Measurements from ENCODE around the gene CREM. TPM values are rescaled to one million over a fixed set of nuclear protein-coding genes. Genes with fewer than 3 reads are reported as not detected.
A peak's percentile ranks its signal among the peaks of the same experiment; 100 is the strongest.
"Not testable (repeated sequence)": the region's sequence is repeated elsewhere in the genome, so short reads cannot be mapped to it uniquely, and the experiment has no call there.

CREM gene
- total RNA-seq: 100 to 1,000 TPM; 102 to 192 TPM

DNA sequence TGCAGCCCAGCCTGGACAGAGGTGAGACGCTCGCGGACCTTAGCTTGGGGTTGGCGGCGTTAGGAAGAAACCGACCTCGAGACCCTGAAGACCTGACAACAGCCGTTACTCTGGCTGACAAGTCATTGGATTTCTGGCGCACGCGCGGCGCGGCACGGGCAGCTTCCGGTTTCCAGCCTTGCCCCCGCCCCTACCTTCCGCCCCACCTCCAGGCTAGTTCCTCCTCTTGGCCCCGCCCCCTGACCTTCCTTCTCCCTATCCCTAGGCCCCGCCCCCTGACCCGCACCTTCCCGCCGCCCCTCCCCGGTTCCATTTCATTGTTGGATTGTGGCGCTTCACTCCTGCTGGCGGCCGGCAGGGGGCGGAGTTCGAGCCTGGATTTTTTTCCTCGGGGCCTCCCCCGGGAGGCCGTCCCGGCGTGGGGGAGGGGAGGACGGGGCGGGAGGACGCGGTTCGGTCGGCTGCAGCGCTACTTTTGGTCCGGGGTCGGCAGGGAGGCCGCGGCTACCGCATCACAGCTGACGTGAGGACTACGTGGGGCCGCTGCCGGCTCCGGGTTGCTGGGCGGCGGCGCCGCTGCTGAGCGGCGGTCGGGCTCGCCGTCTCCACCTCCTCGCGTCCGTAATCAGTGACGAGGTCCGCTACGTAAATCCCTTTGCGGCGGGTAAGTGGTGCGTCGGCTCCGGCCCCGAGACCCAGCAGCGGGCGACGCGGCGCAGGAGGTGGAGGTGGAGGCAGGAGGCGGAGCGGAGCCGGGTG lies at the start of gene CREM:
Gene CREM, plus strand, starts transcription at position 317 of the 759 bp plus-strand sequence. CDS start 10,990 bp downstream, outside the sequence.
- peaks cover 46% of the 10 kb centered on the region for H3K4me1 Mint-ChIP-seq
- ATAC-seq (peak; percentile 79), DNase-seq (peak; percentile 99)
- no peaks in the 10 kb centered on the region for H3K9me3 Mint-ChIP-seq (ENCODE audit: low read depth)
- H3K27me3 Mint-ChIP-seq: no peaks in the 10 kb centered on the region
- H3K36me3 Mint-ChIP-seq: peaks cover 14% of the 10 kb centered on the region
- H3K4me3 Mint-ChIP-seq: peak within 1 kb of the TSS; percentile 97
- CTCF ChIA-PET: interaction anchor here (0.7 to 12.2 kb wide), 16 partner anchors 8 to 226 kb away, joined by 3 to 208 read pairs (median 6); partner anchors contain the start of gene CUL2
- H3K27ac Mint-ChIP-seq: peak within 1 kb of the TSS; percentile 95

DNA sequence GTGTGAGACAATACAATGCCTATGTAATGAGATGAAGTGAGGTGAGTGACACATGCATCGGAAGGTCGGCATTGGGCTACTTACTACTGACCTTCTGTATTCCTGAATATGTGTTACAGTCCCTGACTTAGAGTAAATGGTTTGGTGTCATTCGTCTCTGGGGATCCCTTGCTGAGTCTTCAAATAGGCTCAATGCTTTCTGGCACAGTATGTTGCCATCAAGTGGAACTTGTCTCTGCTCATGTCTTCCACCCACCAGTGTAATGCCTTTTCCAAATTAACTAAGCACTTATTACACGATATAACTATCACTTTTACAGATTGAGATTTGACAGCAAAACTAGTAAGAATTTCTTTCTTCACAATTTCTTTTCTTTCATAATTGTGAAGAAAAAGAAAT lies 47.4 kb upstream of the CREM start:
- CTCF ChIA-PET: no interaction called here
- ATAC-seq (no peak), DNase-seq (no peak)
- Mint-ChIP-seq H3K4me3 (no peak overlapping the region), H3K36me3 (peaks cover 34% of the 10 kb centered on the region), H3K27me3 (no peaks in the 10 kb centered on the region), H3K27ac (no peak overlapping the region), H3K4me1 (peaks cover 4% of the 10 kb centered on the region), H3K9me3 (ENCODE audit: low read depth) (peaks cover 5% of the 10 kb centered on the region)

DNA sequence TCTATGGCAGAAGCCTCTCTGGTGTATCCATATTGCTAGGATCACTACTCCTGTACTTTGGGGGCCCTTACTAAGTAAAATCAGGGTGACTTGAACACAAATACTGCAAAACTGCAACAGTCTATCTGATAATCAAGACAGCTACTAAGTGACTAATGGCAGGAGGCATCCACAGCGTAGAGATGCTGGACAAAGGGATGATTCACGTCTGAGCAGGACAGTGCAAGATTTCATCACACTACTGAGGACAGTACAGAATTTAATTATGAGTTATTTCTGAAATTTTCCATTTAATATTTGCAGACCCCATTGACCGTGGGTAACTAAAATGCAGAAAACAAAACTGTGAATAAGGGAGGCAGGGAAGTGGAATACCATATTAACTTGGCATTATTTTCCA lies 46.9 kb upstream of the CREM start:
- no peak overlapping the region for H3K27ac Mint-ChIP-seq
- DNase-seq: no peak
- H3K9me3 Mint-ChIP-seq (ENCODE audit: low read depth): peaks cover 5% of the 10 kb centered on the region
- CTCF ChIA-PET: no interaction called here
- H3K4me3 Mint-ChIP-seq: no peak overlapping the region
- H3K4me1 Mint-ChIP-seq: peaks cover 5% of the 10 kb centered on the region
- H3K27me3 Mint-ChIP-seq: no peaks in the 10 kb centered on the region
- peaks cover 37% of the 10 kb centered on the region for H3K36me3 Mint-ChIP-seq
- ATAC-seq: no peak

DNA sequence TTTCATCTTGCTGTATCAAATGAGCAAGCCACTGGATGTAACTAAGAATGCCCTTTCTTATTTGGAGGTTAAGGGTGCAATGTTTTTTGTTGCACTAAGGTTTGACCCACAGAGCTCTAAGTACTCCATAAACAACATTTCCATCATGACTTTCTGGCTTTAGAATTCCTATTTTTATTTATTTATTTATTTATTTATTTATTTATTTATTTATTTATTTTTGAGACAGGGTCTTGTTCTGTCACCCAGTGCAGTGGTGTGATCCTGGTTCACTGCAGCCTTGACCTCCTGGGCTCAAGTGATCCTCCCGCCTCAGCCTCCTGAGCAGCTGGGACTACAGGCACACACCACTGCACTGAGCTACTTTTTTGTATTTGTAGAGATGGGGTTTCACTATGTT lies 46.4 kb upstream of the CREM start:
- ATAC-seq, CTCF ChIA-PET: not testable (repeated sequence)

DNA sequence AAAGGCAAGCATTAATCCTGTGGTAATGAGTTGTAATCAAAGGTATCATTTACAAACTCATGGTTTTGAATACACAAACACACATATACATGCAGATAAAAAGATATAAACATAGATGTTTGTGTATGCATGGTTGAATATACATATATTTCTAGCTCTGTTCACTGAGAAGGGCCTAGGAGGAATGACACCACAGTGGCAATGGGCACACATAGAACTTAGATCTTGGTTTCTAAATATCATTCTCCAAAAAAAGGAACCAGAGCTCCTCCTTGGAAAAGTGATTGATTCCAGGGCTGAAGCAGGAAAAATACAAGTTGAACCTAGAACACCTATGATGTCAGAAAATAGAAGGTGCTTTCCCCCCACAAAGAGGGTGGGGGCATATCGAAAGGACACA lies 43.4 kb upstream of the CREM start:
- CTCF ChIA-PET: no interaction called here
- peaks cover 44% of the 10 kb centered on the region for H3K36me3 Mint-ChIP-seq
- peaks cover 24% of the 10 kb centered on the region for H3K4me1 Mint-ChIP-seq
- H3K27me3 Mint-ChIP-seq: no peaks in the 10 kb centered on the region
- no peak for DNase-seq
- H3K27ac Mint-ChIP-seq: no peak overlapping the region
- H3K9me3 Mint-ChIP-seq (ENCODE audit: low read depth): peaks cover 5% of the 10 kb centered on the region
- H3K4me3 Mint-ChIP-seq: no peak overlapping the region
- ATAC-seq: no peak

More for the DNA sequence above, 46.4 kb upstream of the CREM start:
- not testable (repeated sequence) for H3K4me3 Mint-ChIP-seq; H3K27ac Mint-ChIP-seq; H3K4me1 Mint-ChIP-seq; DNase-seq; H3K27me3 Mint-ChIP-seq; H3K9me3 Mint-ChIP-seq (ENCODE audit: low read depth)
- peaks cover 37% of the 10 kb centered on the region for H3K36me3 Mint-ChIP-seq

DNA sequence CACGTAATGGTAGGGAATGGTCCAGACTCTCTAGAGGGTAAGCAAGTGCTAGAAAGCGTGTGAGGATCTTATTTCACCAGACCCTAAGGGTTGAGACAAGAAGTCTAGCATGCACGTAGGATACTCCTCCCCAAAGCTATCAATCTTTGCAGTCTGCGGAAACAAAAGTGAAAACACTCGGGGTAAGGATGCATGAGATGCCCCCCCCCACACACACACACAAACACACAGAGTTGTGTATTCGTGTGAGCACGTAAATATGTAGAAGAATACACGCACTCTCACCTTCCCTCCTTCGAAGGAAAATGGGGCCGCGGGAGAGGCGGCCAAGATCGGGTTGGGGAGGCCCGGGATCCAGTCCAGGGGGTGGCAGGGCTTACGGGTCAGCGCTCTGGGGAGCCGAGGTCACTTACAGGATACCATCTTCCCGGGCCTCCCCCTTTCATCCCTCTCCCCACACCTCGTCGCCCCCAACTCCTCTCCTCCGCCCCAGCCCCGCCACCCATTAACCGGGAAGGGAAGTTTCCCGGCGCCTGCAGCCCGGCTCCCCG lies 37.0 kb upstream of the CREM start:
- H3K4me3 Mint-ChIP-seq: peak overlapping the region; percentile 87
- peak overlapping the region; percentile 91 for H3K27ac Mint-ChIP-seq
- H3K4me1 Mint-ChIP-seq: peaks cover 38% of the 10 kb centered on the region
- H3K27me3 Mint-ChIP-seq: no peaks in the 10 kb centered on the region
- CTCF ChIA-PET: interaction anchor here (1.1 to 2.3 kb wide), 4 partner anchors 30 to 106 kb away, joined by 3 to 9 read pairs (median 4); no protein-coding TSS in a partner anchor
- H3K9me3 Mint-ChIP-seq (ENCODE audit: low read depth): no peaks in the 10 kb centered on the region
- ATAC-seq: peak; percentile 24
- DNase-seq: peak; percentile 51
- peaks cover 14% of the 10 kb centered on the region for H3K36me3 Mint-ChIP-seq

DNA sequence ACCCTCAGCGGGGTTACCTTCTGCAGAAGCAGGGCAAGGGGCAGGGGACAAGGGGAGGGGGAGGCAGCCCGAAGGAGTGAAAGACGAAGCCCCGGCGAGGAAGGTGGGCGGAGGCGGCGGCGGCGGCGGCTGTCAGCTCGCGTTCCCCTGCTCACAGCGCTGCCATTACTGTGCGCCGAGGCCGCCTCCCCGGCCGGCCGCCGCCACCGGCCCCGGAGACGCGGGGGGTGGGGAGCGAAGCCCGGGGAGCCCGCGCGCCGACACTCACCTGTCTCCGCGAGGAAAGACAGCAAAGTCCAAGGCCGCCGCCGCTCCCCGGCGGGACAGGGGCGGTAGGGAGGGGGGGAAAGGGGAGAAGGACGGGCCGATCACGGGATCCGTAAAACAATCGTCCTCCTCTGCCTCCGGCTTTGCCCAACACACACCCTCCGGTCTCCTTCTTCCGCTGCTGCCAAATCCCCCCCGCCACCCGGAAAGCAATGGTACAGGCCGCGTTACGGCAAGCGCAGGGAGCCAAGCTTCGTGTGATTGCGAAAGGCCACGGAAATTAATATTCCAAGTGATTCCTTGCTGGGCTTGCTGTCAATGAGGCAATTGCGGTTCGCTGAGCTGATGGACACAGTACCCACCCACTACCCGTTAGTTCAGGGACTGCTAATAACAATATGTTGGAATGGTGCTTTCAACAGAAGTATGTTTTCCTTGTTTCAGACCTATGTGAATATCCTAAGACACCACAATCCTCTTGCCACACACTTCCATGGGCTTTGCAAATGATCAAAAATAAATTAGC lies 36.3 kb upstream of the CREM start, which contains the start of gene CUL2:
Gene CUL2, minus strand, starts transcription at position 180 of the 793 bp plus-strand sequence. CDS start 19,024 bp downstream, outside the sequence.
- H3K9me3 Mint-ChIP-seq (ENCODE audit: low read depth): no peaks in the 10 kb centered on the region
- H3K4me3 Mint-ChIP-seq: peak within 1 kb of the TSS; percentile 87
- ATAC-seq: peak; percentile 97
- DNase-seq: peak; percentile 93
- CTCF ChIA-PET: interaction anchor here (0.9 to 2.3 kb wide), 7 partner anchors 9 to 105 kb away, joined by 3 to 9 read pairs (median 4); no protein-coding TSS in a partner anchor
- H3K36me3 Mint-ChIP-seq: peaks cover 14% of the 10 kb centered on the region
- peak within 1 kb of the TSS; percentile 96 for H3K27ac Mint-ChIP-seq
- peaks cover 38% of the 10 kb centered on the region for H3K4me1 Mint-ChIP-seq
- no peaks in the 10 kb centered on the region for H3K27me3 Mint-ChIP-seq

DNA sequence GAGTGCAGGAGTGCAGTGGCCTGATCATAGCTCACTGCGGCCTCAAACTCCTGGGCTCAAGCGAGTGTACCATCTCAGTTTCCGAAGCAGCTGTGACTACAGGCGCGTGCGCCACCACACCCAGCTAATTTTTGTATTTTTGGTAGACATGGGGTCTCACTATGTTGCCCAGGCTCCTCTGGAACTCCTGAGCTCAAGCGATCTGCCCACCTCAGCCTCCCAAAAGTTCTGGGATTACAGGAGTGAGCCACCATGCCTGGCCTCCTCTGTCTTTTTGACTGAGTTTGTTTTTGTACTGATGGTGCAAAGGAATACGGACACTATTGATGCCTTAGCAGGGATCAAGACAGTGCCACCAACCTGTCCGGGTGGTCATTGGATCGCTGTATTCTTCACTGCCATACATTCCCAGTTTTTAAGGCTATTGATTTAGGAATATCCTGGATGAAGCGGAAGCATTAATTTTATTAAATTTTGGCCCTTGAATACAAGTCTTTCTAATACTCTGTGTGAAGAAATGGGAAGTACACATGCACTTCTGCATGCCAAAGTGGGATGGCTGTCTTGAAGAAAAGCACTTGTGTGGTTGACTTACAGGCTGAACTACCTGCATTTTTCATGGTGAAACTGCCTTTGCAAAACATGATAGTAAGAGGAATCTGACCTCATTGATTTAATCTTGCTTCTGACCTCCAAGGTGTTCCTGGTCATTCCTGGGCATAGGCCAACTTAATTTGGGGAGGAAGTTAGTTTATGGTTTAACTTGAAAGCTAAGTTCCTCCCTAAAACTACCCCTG lies 34.5 kb upstream of the CREM start:
- DNase-seq (no peak), ATAC-seq (no peak)
- Mint-ChIP-seq H3K4me3 (no peak overlapping the region), H3K27me3 (peaks cover 10% of the 10 kb centered on the region), H3K4me1 (peaks cover 29% of the 10 kb centered on the region), H3K36me3 (peaks cover 11% of the 10 kb centered on the region), H3K27ac (no peak overlapping the region), H3K9me3 (ENCODE audit: low read depth) (no peaks in the 10 kb centered on the region)
- CTCF ChIA-PET: interaction anchor here (0.7 to 2.3 kb wide), 4 partner anchors 27 to 261 kb away, joined by 3 to 9 read pairs (median 4); no protein-coding TSS in a partner anchor

DNA sequence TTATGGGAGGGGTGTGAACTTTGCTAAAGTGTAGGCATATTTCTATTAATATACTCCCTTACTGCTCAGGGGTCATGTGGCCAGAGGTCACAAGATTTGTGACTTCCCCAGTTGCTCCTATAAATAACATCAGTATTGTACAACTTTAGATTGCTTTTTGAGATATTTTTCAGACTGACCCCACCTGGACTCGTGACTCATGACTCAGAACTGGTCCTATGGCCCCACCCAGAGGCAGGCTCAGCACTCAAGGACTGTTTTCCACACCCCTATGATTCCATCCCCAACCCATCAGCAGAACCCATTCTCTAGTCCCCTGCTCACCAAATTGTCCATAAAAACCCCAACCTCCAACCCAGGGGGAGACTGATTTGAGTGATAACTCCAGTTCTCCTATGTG lies 33.8 kb upstream of the CREM start:
- ATAC-seq: no peak
- H3K36me3 Mint-ChIP-seq: peaks cover 5% of the 10 kb centered on the region
- H3K9me3 Mint-ChIP-seq (ENCODE audit: low read depth): no peaks in the 10 kb centered on the region
- H3K4me1 Mint-ChIP-seq: peaks cover 22% of the 10 kb centered on the region
- CTCF ChIA-PET: no interaction called here
- H3K4me3 Mint-ChIP-seq: no peak overlapping the region
- no peak for DNase-seq
- peaks cover 10% of the 10 kb centered on the region for H3K27me3 Mint-ChIP-seq
- H3K27ac Mint-ChIP-seq: no peak overlapping the region

DNA sequence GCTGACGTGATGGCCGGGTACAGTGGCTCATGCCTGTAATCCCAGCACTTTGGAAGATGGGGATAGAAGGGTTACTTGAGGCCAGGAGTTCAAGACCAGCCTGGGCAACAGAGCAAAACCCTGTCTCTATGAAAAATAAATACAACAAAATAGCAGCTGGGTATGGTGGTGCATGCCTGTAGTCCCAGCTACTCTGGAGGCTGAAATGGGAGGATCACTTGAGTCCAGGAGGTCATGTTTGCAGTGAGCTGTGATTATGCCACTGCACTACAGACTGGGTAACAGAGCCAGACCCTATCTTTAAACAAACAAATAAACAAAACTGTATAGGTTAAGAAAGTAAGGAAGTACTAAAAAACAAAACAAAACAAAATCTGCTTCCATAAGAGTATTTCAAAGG lies 30.3 kb upstream of the CREM start:
- no peak for DNase-seq
- no peak overlapping the region for H3K27ac Mint-ChIP-seq
- no peaks in the 10 kb centered on the region for H3K9me3 Mint-ChIP-seq (ENCODE audit: low read depth)
- peaks cover 14% of the 10 kb centered on the region for H3K27me3 Mint-ChIP-seq
- H3K4me3 Mint-ChIP-seq: no peak overlapping the region
- no peak for ATAC-seq
- no peaks in the 10 kb centered on the region for H3K36me3 Mint-ChIP-seq
- peaks cover under 1% of the 10 kb centered on the region for H3K4me1 Mint-ChIP-seq
- CTCF ChIA-PET: interaction anchor here (0.9 kb wide), 1 partner anchor 102 kb away, joined by 3 read pairs; no protein-coding TSS in a partner anchor

DNA sequence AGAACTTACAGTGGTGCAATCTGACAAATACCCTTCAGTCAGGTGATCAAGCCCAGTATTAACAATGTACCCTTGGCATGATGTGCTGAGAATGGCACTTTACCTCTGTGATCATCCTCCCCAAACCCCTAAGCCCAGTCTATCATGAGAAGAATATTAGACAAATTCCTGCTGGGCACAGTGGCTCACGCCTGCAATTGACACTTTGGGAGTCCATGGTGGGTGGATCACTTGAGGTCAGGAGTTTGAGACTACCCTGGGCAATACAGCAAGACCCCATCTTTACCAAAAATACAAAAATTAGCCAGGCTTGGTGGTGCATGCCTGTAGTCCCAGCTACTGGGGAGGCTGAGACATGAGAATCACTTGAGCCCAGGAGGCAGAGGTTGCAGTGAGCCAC lies 29.1 kb upstream of the CREM start:
- H3K9me3 Mint-ChIP-seq (ENCODE audit: low read depth): no peaks in the 10 kb centered on the region
- no peak for ATAC-seq
- no peak overlapping the region for H3K27ac Mint-ChIP-seq
- no peak overlapping the region for H3K4me3 Mint-ChIP-seq
- H3K36me3 Mint-ChIP-seq: no peaks in the 10 kb centered on the region
- peaks cover 14% of the 10 kb centered on the region for H3K27me3 Mint-ChIP-seq
- CTCF ChIA-PET: no interaction called here
- DNase-seq: no peak
- H3K4me1 Mint-ChIP-seq: no peaks in the 10 kb centered on the region

DNA sequence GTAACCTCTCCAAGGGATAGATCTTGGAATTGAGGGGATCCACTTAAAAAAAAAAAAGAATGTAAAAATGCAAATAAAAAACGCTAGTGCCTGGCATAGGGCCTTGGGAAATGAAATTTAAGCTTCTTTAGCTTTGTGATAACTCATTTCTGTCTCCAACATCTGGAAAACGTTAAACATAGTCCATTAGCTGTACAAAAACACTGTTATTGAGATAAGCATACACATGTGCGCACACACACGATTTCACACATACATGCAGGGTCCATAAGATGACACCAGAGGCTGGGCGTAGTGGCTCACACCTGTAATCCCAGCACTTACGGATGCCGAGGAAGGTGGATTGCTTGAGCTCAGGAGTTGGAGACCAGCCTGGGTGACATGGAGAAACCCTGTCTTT lies 22.8 kb upstream of the CREM start:
- Mint-ChIP-seq H3K4me3 (no peak overlapping the region), H3K27me3 (no peaks in the 10 kb centered on the region), H3K9me3 (ENCODE audit: low read depth) (no peaks in the 10 kb centered on the region), H3K27ac (no peak overlapping the region), H3K4me1 (no peaks in the 10 kb centered on the region), H3K36me3 (no peaks in the 10 kb centered on the region)
- CTCF ChIA-PET: no interaction called here
- DNase-seq (no peak), ATAC-seq (no peak)

Data from activated CD8-positive, alpha-beta memory T cell treated with anti-CD3 and anti-CD28 coated beads, Interleukin-2, amount 10 ng/mL, durations not matched to agents 7 days and 5 days (primary cell).